NCI-H187 (cell line): ENCODE measurements around the gene MAP6.
"Not testable (repeated sequence)": the region's sequence is repeated elsewhere in the genome, so short reads cannot be mapped to it uniquely, and the experiment has no call there.

ENCODE experiments used
- DNase-seq, 2 experiments: peaks; one replicate each; lab custom pipeline; 2025; lab: John Stamatoyannopoulos, UW

MAP6 gene

GRCh38 chr11:75668451-75669297 is at the start of gene MAP6:
Gene MAP6, minus strand, starts transcription at chr11:75669038. Its CDS starts 669 bp downstream, at chr11:75668369.
- peak; percentile 57 to 65 for DNase-seq

DNA sequence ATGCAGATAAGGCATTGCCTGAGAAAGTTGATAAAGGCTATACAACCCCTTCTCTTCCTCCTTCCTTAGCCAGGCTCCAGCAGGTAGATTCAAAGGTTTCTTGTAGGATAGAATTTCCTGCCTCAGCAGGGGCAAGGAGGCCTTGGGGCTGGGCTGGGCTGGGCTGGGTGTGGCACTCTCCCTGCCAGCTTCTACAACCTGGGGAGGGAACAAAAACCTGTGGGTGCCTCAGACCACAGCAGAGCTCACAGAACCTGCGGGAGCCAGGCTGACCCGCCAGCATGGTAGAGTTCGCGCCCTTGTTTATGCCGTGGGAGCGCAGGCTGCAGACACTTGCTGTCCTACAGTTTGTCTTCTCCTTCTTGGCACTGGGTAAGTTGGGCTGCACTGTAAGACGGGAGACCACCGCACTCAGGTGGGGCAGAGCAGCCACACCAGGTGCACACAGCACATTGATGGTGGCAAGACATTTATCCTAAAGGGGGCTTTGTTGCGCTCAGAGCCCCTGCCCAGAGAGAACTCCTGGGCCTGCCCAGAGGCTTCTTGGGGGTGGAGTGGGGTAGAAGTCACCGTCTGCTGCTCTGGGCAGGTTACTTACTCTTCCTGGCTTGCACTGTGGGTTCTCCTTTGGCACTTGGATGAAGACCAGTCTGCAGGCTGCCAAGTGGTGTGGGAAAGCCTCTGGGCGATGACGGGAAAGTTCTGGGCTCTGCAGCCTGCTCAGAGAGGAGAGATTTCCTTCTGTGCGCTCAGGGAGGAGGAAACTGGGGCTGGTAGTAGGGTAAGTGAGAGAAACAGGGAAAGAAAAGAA is 49.0 kb upstream of the MAP6 start, which contains the start of gene MOGAT2:
Gene MOGAT2 (plus strand): TSS at position 231 of the 811 bp plus-strand sequence. CDS start 51 bp downstream, at position 282.
- DNase-seq, result no peak

- no peak for DNase-seq
Measured at GRCh38 chr11:75716659-75717058, 47.8 kb upstream of the MAP6 start.

DNA sequence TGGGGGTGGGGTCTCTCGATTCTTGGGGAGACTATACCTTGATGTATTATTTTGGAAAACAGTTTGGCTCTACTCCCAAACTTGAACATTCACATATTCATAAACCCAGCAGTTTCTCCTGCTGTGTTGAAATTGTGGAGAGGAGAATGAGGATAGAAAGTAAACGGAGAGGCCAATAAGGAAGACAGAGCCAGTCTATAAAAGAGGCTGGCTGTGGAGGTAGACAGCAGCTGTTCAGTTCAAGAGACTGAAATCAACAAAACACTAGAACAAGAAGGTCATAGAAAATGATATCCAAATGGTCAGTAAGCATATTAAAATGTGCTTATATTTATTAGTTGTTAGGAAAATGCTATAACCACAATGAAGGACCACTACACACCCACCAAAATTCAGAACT is 46.9 kb upstream of the MAP6 start:
- DNase-seq, result no peak

- peak in 1 of 2 experiments; percentile 23 for DNase-seq
Measured at GRCh38 chr11:75714211-75714610, 45.4 kb upstream of the MAP6 start.

GRCh38 chr11:75706260-75706729 is 37.5 kb upstream of the MAP6 start:
- peak; percentile 11 to 48 for DNase-seq

- no peak for DNase-seq
Measured at GRCh38 chr11:75705541-75705940, 36.7 kb upstream of the MAP6 start.

DNA sequence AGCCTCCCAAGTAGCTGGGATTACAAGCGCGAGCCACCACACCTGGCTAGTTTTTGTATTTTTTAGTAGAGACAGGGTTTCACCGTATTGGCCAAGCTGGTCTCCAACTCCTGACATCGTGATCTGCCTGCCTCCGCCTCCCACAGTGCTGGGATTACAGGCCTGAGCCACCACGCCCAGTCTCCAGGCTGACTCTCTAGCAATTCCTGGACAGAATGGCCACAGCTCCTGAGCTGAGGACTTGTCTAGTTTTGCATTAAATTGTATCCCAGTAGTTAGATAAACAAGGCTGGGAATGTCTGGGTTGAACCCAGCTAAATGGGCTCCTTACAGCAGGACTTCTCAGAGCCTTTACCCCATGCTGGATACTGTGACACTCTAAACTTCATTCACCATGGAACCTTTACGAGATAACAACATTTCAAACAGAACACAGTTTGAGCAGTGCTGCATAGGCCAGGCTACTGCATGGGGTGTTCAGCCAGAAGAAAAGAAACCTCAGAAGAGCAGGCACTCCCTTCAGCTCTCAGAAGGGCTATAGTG is 34.9 kb upstream of the MAP6 start:
- DNase-seq, result no peak

- DNase-seq, result no peak
Measured at GRCh38 chr11:75700940-75701339, 32.1 kb upstream of the MAP6 start.

DNA sequence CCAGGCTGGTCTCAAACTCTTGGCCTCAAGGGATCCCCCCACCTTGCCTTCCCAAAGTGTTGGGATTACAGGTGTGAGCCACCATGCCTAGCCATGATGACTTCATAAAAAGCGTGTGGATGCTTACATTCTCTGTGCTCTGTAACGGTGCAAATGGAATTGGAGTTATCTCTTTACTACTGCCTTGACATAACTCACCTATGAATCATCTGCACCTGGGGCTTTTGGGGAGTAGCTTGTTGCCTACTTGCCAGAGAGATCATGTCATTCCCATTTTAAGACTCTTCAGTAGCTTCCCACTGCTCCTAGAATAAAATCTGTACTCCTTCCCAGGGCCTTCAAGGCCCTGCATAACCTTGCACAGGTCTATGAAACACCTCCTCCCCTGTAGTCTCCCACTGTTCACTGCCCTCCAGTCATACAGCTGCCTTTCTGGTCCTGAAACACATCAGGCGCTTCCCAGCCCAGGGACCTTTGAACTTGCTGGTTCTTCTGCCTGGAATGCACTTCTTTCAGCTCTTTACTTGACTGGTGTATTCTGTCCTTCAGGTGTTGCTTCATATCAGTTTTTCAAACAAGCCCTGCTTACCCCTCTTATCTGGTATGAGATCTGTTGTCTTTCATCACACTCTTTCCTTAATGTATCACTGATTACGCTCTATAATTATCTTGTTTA is 29.2 kb upstream of the MAP6 start:
- no peak for DNase-seq

- DNase-seq, result no peak
Measured at GRCh38 chr11:75691804-75692203, 23.0 kb upstream of the MAP6 start.

DNA sequence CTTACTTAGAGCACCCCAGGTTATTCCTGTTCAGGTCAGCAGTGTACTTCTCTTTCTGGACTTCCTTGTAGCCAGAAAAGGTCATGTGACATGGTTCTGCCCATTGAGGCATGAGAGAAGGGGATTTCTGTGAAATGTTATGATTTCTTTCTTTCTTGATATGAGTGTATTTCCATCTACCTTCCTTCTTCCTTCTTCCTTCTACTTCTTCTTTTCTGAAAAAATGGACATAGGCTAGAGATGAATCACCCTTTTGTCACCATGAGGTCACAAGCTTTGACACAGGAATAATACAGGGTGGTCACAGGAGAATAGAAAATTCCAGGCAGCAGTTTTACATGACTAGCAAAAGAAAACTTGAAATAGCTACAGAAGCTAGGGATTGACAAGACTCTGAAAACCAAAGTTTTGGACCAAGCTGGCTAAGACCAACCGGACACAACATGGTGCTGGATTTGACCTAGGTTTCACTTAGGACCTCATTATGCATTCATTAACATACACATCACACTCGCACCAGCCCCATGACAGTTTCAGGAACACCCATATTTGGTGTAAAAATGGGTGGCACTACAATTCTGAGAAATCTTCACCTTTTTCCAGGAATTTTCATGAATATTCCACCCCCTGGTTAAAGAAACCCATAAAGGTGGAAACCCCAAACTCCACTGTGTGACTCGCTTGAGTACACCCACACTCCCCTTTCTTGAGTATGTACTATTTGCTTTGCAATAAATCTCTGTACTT is 21.2 kb upstream of the MAP6 start:
- no peak for DNase-seq

- not testable (repeated sequence) for DNase-seq
Measured at GRCh38 chr11:75683856-75684255, 15.0 kb upstream of the MAP6 start.

DNA sequence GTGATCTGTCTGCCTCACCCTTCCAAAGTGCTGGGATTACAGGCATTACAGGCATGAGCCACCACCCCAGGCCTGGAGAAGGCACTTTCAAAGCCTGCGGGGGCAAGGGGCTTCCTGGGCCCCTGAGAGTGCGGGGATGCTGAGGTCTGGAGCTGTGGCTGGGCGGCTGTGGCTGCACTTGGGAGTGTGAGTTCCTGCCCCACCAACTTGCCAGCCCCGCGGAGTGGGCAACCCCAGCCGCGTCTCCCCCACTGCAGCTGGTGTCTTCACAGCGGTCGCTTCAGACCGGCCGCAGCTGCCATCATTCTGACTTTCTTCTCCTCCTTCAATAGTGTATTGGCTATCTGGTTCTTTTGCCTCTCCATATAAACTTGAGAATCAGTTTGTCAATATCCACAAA is 10.7 kb upstream of the MAP6 start:
- DNase-seq, result no peak

DNA sequence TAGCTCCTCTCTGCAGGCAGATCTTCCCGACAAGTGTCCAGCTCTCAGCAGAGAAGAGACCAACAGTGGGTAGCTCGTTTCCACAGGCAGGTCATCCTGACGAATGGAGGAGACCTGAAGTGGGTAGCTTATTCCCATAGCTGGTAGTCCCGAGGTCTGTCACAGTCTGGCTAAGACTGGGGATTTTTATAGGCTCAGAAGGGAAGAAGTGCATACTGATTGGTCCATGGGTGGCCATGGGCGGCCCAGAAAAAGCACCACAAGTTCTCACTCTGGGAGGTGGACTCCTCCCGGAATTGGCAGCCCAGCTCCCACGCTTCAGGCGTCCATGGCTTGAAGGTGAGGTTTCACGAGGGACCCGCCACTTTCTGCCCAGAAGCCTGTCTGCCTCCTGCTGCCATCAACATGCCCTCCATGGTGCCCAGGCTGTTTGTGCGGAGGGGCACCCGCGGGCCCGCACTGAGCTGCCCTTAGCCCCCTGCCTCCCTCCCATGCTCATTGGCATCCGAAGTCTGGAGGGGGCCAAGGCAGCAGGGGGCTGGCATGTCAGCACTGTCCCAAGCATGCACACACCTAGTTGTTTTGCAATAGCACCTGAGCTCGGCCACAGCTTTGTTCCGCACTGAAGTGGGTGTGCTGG is 9.9 kb upstream of the MAP6 start:
- no peak for DNase-seq

DNA sequence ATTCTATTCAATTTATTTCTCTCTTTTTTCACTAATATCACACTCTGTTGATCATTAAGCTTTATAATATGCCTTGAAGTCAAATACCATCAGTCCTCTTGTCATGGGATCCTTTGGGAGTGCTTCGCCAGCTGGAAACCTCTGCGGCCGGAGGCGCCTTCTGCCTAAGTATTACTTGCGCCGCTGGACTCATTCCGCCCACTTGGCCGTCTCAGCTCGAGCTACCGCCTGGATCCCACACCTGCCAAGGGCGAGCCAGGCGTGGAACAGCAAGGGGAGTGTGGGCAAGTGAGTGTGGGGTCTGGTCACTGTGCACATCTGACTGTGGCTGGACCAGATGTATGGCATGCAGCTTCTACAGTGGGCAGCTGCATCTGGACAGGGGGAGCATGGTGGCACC is 9.1 kb upstream of the MAP6 start:
- DNase-seq, result no peak

DNA sequence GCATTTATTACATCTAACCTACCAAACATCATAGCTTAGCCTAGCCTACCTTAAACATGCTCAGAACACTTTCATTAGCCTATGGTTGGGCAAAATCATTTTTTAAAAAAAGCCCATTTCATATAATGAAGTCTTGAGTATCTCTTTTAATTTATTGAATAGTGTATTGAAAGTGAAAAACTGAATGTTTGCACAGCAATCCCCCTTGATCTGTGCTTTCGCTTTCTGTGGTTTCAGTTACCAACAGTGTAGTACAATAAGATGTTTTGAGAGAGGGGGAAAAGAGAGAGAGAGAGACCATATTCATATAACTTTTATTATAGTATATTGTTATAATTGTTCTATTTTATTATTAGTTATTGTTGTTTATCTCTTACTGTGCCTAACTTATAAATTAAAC is 8.4 kb upstream of the MAP6 start:
- DNase-seq, result no peak

DNA sequence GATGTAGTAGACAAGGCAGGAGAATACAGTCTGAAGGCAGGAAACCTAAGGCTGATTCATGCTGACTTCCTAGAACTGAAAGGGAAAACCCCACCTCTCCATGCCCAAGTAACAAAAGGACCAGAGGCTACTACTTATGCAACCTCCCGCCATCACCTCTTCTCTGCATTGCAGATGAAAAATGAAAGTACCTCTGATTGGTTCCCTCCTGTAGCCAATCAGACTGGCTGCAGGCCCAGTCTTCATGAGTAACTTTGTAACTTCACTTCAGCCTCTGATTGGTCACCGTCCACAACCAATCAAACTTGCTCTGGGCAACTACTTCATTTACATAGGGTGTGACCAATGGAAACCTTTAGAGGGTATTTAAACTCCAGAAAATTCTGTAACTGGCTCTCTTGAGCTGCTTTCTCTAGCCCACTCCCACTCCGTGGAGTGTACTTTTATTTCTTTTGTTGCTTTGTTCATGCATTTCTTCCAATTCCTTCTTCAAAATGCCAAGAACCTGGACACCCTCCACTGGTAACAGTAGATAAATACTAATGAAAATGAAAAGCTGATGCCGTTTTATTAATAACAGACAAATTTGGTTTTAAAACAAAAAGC is 5.2 kb upstream of the MAP6 start:
- DNase-seq, result no peak

GRCh38 chr11:75667831-75668450 is 897 bp downstream of the MAP6 start:
- peak; percentile 54 to 65 for DNase-seq
